K562 (cell line): Measurements from ENCODE around the gene TGM5. TPM values are rescaled to one million over a fixed set of nuclear protein-coding genes. Genes with fewer than 3 reads are reported as not detected.

Source experiments
- ATAC-seq: fragments of 200-7000 bp; cut with Tn5 transposase; 3 replicates; pipeline ENCODE4 v1.9.1; 2020; ENCODE audit warnings: moderate library complexity
- BruUV-seq: library from RNA; stranded (reverse); fragments of 400-500 nt; replicated peaks from 2 replicates; lab custom pipeline; 2021; lab: Mats Ljungman, UMichigan
- CTCF ChIA-PET: fragments of 300-600 bp; formaldehyde crosslinking; extraction: SDS; loops from one replicate; lab custom pipeline; 2021; ENCODE audit warnings: low intra/inter-chr PET ratio; lab: Yijun Ruan, JAX
- POLR2A ChIA-PET: fragments of 300-600, 350-650 bp; sonication (Branson Sonifier 250); formaldehyde crosslinking; extraction: SDS; loops from one replicate; lab custom pipeline; 2021; ENCODE audit warnings: antibody characterized with exemption, inconsistent platforms; lab: Yijun Ruan, JAX
- DNase-seq, 4 experiments: peaks; one replicate each; pipeline versions ENCODE4 v3.0.0 to v3.0.0-alpha.2; 2011 to 2018; ENCODE audit warnings: low spot score in 3 of 4, mixed read lengths in 3 of 4; ENCODE audit errors: extremely low read depth in 1 of 4
- FAIRE-seq: peaks from 2 replicates; lab custom pipeline; 2011; peaks lifted over from hg19 to GRCh38; lab: Jason Lieb, UNC
- H2AFZ ChIP-seq: 2 replicates; pipeline ENCODE4 v1.6.0; 2011; ENCODE audit warnings: low read depth, low read length, control low read depth, inconsistent platforms
- H3K27ac ChIP-seq: fragments of 200-600 bp; 3 replicates; pipeline ENCODE4 v1.8.0; 2011; ENCODE audit warnings: low read depth, mild to moderate bottlenecking, control low read depth, inconsistent platforms, low read length, moderate library complexity, mixed read lengths; ENCODE audit errors: extremely low read depth
- H3K27me3 ChIP-seq, 2 experiments: fragments of 300-600 bp in 1 of 2; 2 replicates in 1 of 2; 3 replicates in 1 of 2; pipeline versions ENCODE4 v1.6.0 to v1.8.0; 2011; ENCODE audit warnings: inconsistent platforms in 2 of 2, low read length in 2 of 2, mild to moderate bottlenecking in 1 of 2, mixed read lengths in 1 of 2, moderate library complexity in 1 of 2; ENCODE audit not compliant: control insufficient read depth in 2 of 2, insufficient read depth in 2 of 2
- H3K36me3 ChIP-seq: fragments of 300-600 bp; 3 replicates; pipeline ENCODE4 v1.8.0; 2011; ENCODE audit warnings: mild to moderate bottlenecking, low read length, inconsistent platforms; ENCODE audit not compliant: control insufficient read depth, insufficient read depth
- H3K4me1 ChIP-seq, 2 experiments: fragments of 200-600 bp in 1 of 2; replicated peaks in 1 of 2; 2 replicates in 1 of 2; 3 replicates in 1 of 2; pipeline versions ENCODE4 v1.5.1 to v1.8.0; 2011; ENCODE audit warnings: inconsistent platforms in 2 of 2, low read length in 2 of 2, mild to moderate bottlenecking in 1 of 2, mixed read lengths in 1 of 2, moderate library complexity in 1 of 2; ENCODE audit not compliant: control insufficient read depth in 2 of 2, insufficient read depth in 2 of 2
- H3K4me2 ChIP-seq: 2 replicates; pipeline ENCODE4 v1.6.1; 2011; ENCODE audit warnings: low read length, control low read depth, inconsistent platforms, mixed read lengths; ENCODE audit not compliant: insufficient read depth
- H3K4me3 ChIP-seq: fragments of 200-600 bp; sonication (generic), shearing (Covaris generic); 2 replicates; pipeline ENCODE4 v1.5.1; 2016; ENCODE audit warnings: control low read depth, inconsistent platforms
- H3K79me2 ChIP-seq: fragments of 200-600 bp; 3 replicates; pipeline ENCODE4 v1.8.0; 2011; ENCODE audit warnings: low read length, inconsistent platforms; ENCODE audit not compliant: control insufficient read depth, insufficient read depth
- H3K9ac ChIP-seq, 2 experiments: 2 replicates each; pipeline versions ENCODE4 v1.6.0 to v1.6.1; 2011; ENCODE audit warnings: low read depth in 2 of 2, low read length in 2 of 2, control low read depth in 1 of 2, inconsistent platforms in 1 of 2, mild to moderate bottlenecking in 1 of 2, mixed read lengths in 1 of 2; ENCODE audit not compliant: insufficient read depth in 1 of 2
- H3K9me1 ChIP-seq: one replicate; pipeline ENCODE4 v1.6.0; 2011; ENCODE audit warnings: inconsistent platforms, mild to moderate bottlenecking, low read length, moderate library complexity; ENCODE audit not compliant: control insufficient read depth, insufficient read depth
- H3K9me3 ChIP-seq: replicated peaks from 2 replicates; pipeline ENCODE4 v1.5.1; 2011; ENCODE audit warnings: low read depth, low read length, inconsistent platforms; ENCODE audit not compliant: control insufficient read depth, insufficient read depth
- H4K20me1 ChIP-seq: replicated peaks from 2 replicates; pipeline ENCODE4 v1.6.1; 2011; ENCODE audit warnings: low read length, inconsistent platforms, mixed read lengths; ENCODE audit not compliant: control insufficient read depth, insufficient read depth
- FOXJ2 ChIP-seq: fragments of 200-800 bp; sonication (Bioruptor generic); IDR thresholded peaks from 2 replicates; pipeline ENCODE4 v1.6.1; 2016; ENCODE audit warnings: missing genetic modification characterization, missing compliant biosample characterization
- GATA2 ChIP-seq: sonication (generic); formaldehyde crosslinking; IDR thresholded peaks from 2 replicates; pipeline ENCODE4 v1.4.0; 2020; ENCODE audit warnings: mild to moderate bottlenecking, missing genetic modification reagents
- ILK ChIP-seq: fragments of 450-650 bp; IDR thresholded peaks from 2 replicates; pipeline ENCODE4 v1.6.1; 2016; ENCODE audit warnings: missing genetic modification characterization, low read depth, mild to moderate bottlenecking, missing compliant biosample characterization, moderate library complexity, borderline replicate concordance
- IRF1 ChIP-seq: sonication (generic); formaldehyde crosslinking; IDR thresholded peaks from 2 replicates; pipeline ENCODE4 v1.8.0; 2022; ENCODE audit warnings: missing genetic modification reagents, mild to moderate bottlenecking, borderline replicate concordance
- KAT7 ChIP-seq: sonication (generic); formaldehyde crosslinking; IDR thresholded peaks from 2 replicates; pipeline ENCODE4 v1.8.0; 2022; ENCODE audit warnings: missing genetic modification reagents, mild to moderate bottlenecking, borderline replicate concordance
- MAFF ChIP-seq: IDR thresholded peaks from 2 replicates; pipeline ENCODE4 v1.6.1; 2012; ENCODE audit warnings: low read length, improper control_type of control experiment
- POLR2A ChIP-seq: fragments of 450-650 bp; conservative IDR thresholded peaks from 2 replicates; pipeline ENCODE4 v1.6.1; 2016
- RBM34 ChIP-seq: fragments of 200-400 bp; formaldehyde crosslinking; IDR thresholded peaks from 2 replicates; pipeline ENCODE4 v1.6.1; 2018; ENCODE audit warnings: low read length, borderline replicate concordance; ENCODE audit not compliant: insufficient read depth
- SRSF3 ChIP-seq: fragments of 200-400 bp; formaldehyde crosslinking; IDR thresholded peaks from 2 replicates; pipeline ENCODE4 v1.6.1; 2016; ENCODE audit warnings: mild to moderate bottlenecking, low read length, moderate library complexity; ENCODE audit not compliant: insufficient read depth
- TEAD2 ChIP-seq: fragments of 450-650 bp; IDR thresholded peaks from 2 replicates; pipeline ENCODE4 v1.6.1; 2016; ENCODE audit warnings: missing genetic modification characterization, control low read depth, missing compliant biosample characterization
- THRA ChIP-seq: fragments of 450-650 bp; IDR thresholded peaks from 2 replicates; pipeline ENCODE4 v1.6.1; 2017; ENCODE audit warnings: mild to moderate bottlenecking, moderate library complexity
- ZNF408 ChIP-seq: fragments of 250-450 bp; sonication (Bioruptor Pico); IDR thresholded peaks from 2 replicates; pipeline ENCODE4 v1.4.0; 2020; ENCODE audit warnings: low read depth, mild to moderate bottlenecking, moderate library complexity
- ZNF511 ChIP-seq: sonication (generic); formaldehyde crosslinking; IDR thresholded peaks from 2 replicates; pipeline ENCODE4 v1.8.0; 2022; ENCODE audit warnings: mild to moderate bottlenecking, missing genetic modification reagents
- ZNF592 ChIP-seq: fragments of 450-650 bp; IDR thresholded peaks from 2 replicates; pipeline ENCODE4 v1.6.1; 2017; ENCODE audit warnings: antibody characterized with exemption, mild to moderate bottlenecking
- WGBS: fragments of 100-300 bp; shearing (Covaris generic); methylation state at CpG from one replicate; pipeline ENCODE4 v1.1.6; 2016; ENCODE audit warnings: low coverage, mixed read lengths; ENCODE audit not compliant: insufficient coverage; ENCODE audit errors: missing lambda C conversion rate; 5-methylcytosine and 5-hydroxymethylcytosine counted together
- in situ Hi-C: fragments of 300-500 bp; cut with MboI; formaldehyde crosslinking; loops from 4 replicates; pipeline ENCODE4 v1.15.0; 2018; ENCODE audit warnings: inconsistent platforms, mixed read lengths
- intact Hi-C: fragments of 100-400 bp; cut with micrococcal nuclease; formaldehyde crosslinking; loops from 2 replicates; pipeline ENCODE4 v1.14.2; 2022
- polyA plus RNA-seq, 8 experiments: library from polyadenylated mRNA; depleted of rRNA in 4 of 8; stranded (reverse) in 5 of 8; unstranded in 3 of 8; fragments of >200 nt; fragmentation: Nextera tagmentation in 2 of 8; fragmentation: Illumina TruSeq in 1 of 8; extraction: Ambion mirVana in 2 of 8; extraction: Trizol in 1 of 8; gene quantifications; 2 replicates each; pipeline versions ENCODE4 v1.2.1 to v1.2.3, GENCODE V29; 2011 to 2014; ENCODE audit warnings: inconsistent platforms in 1 of 8, missing spikeins in 1 of 8
- total RNA-seq, 7 experiments: library from RNA; depleted of rRNA in 6 of 7; stranded (reverse); fragments of >200 nt in 6 of 7; fragmentation: Illumina TruSeq in 2 of 7; extraction: Trizol in 2 of 7; gene quantifications; 2 replicates each; pipeline versions ENCODE4 v1.2.1 to v1.2.3, GENCODE V29; 2011 to 2021; ENCODE audit warnings: low replicate concordance in 1 of 7

The TGM5 gene
- total and polyA plus RNA-seq, 9 of the 15 experiments (the other 6 are each of a cell fraction or from before 2014, with no cell fraction given), result 0.03 to 0.10 (median 0.07) TPM; not detected in 6

- TF ChIP-seq ZNF408 (CRISPR knock-in tag), result no peak
- TF ChIP-seq ZNF511 (CRISPR knock-in tag), result no peak
- TF ChIP-seq POLR2A, result no peak
- no peak for TF ChIP-seq ILK (tag)
- no peak for TF ChIP-seq SRSF3
These were observed 23.6 kb downstream of the TGM5 start (continued) for GRCh38 chr15:43243020-43243645.

GRCh38 chr15:43242616-43243015 lies 24.1 kb downstream of the TGM5 start:
- intact Hi-C loops (no loop called here), in situ Hi-C loops (no loop called here)
- Histone ChIP-seq H3K9me1 (no peaks in the 10 kb centered on the region), H3K79me2 (no peaks in the 10 kb centered on the region), H3K9me3 (no peaks in the 10 kb centered on the region), H3K27ac (no peak overlapping the region), H3K4me3 (no peak overlapping the region), H3K36me3 (no peaks in the 10 kb centered on the region), H4K20me1 (no peaks in the 10 kb centered on the region), H3K9ac (no peak overlapping the region), H3K4me2 (no peak overlapping the region), H2AFZ (no peak overlapping the region), H3K4me1 (peaks cover 12 to 17% of the 10 kb centered on the region in 2 experiments), H3K27me3 (no peaks in the 10 kb centered on the region)
- CTCF ChIA-PET, result no interaction called here
- no peak for DNase-seq
- POLR2A ChIA-PET, result interaction anchor here (0.5 to 1.4 kb wide), 2 partner anchors 25 to 35 kb away, joined by 3 to 4 read pairs; no protein-coding TSS in a partner anchor
- 23% methylated on average over 5 of the region's 5 CpGs for WGBS
- BruUV-seq, result no TSS peak
- no peak for FAIRE-seq
- no peak for ATAC-seq
- no peak for TF ChIP-seq GATA2 (CRISPR knock-in tag)
- no peak for TF ChIP-seq THRA
- TF ChIP-seq MAFF, result no peak
- TF ChIP-seq TEAD2 (tag), result no peak
- no peak for TF ChIP-seq IRF1
- TF ChIP-seq KAT7 (CRISPR knock-in tag), result no peak
- TF ChIP-seq RBM34, result no peak
- TF ChIP-seq FOXJ2, result no peak
- TF ChIP-seq ZNF592, result no peak
